B cell (primary cell): Measurements from ENCODE around the gene AP2B1. TPM values are rescaled to one million over a fixed set of nuclear protein-coding genes. Genes with fewer than 3 reads are reported as not detected.

Source experiments
- ATAC-seq: fragments of 200-7000 bp; cut with Tn5 transposase; one replicate; pipeline ENCODE4 v1.10.0; 2021; ENCODE audit warnings: low read depth, mild to moderate bottlenecking, moderate number of reproducible peaks, moderate library complexity
- CTCF ChIA-PET: fragments of 350-600 bp; sonication (Branson Sonifier 250); formaldehyde crosslinking; loops from one replicate; lab custom pipeline; 2021; ENCODE audit warnings: antibody characterized with exemption, inconsistent platforms; lab: Charles Lee
- POLR2A ChIA-PET: fragments of 350-600 bp; sonication (Branson Sonifier 250); formaldehyde crosslinking; loops from one replicate; lab custom pipeline; 2021; ENCODE audit warnings: antibody characterized with exemption; lab: Charles Lee
- DNase-seq: peaks from one replicate; pipeline ENCODE4 v3.0.0; 2013
- H2AFZ ChIP-seq: 2 replicates; pipeline ENCODE4 v1.6.1; 2012; ENCODE audit warnings: mild to moderate bottlenecking, low read depth, low read length; ENCODE audit not compliant: insufficient read depth, poor library complexity, severe bottlenecking
- H3K27ac ChIP-seq, 2 donors: 1 replicate in 1 of 2; 2 replicates in 1 of 2; pipeline ENCODE4 v1.5.1; 2012 to 2013; ENCODE audit warnings: low read length in 2 of 2, mild to moderate bottlenecking in 2 of 2, moderate library complexity in 1 of 2
- H3K27me3 ChIP-seq, 4 experiments: fragments of 200-600 bp in 1 of 4; sonication (generic) in 1 of 4; replicated peaks in 1 of 4; 1 replicate in 2 of 4; 2 replicates in 2 of 4; pipeline versions ENCODE4 v1.6.1 to v1.7.0; 2013 to 2016; ENCODE audit warnings: low read length in 3 of 4, mild to moderate bottlenecking in 2 of 4, mixed read lengths in 1 of 4, moderate library complexity in 1 of 4; ENCODE audit not compliant: insufficient read depth in 4 of 4, control insufficient read depth in 3 of 4; ENCODE audit errors: control extremely low read depth in 1 of 4
- H3K36me3 ChIP-seq, 2 experiments: replicated peaks in 1 of 2; 1 replicate in 1 of 2; 2 replicates in 1 of 2; pipeline versions ENCODE4 v1.6.1 to v1.7.1; 2013; ENCODE audit warnings: low read length in 1 of 2; ENCODE audit not compliant: insufficient read depth in 2 of 2, control insufficient read depth in 1 of 2; ENCODE audit errors: control extremely low read depth in 1 of 2, extremely low read depth in 1 of 2
- H3K4me1 ChIP-seq, 2 donors: fragments of 200-600 bp in 1 of 2; sonication (generic) in 1 of 2; 1 replicate in 1 of 2; 2 replicates in 1 of 2; pipeline versions ENCODE4 v1.5.1 to v1.6.1; 2013 to 2017; ENCODE audit warnings: low read length in 2 of 2; ENCODE audit not compliant: control insufficient read depth in 2 of 2, insufficient read depth in 2 of 2
- H3K4me2 ChIP-seq: replicated peaks from 2 replicates; pipeline ENCODE3; 2012; ENCODE audit warnings: mild to moderate bottlenecking, low read depth, low read length; ENCODE audit not compliant: poor library complexity, severe bottlenecking
- H3K4me3 ChIP-seq, 5 experiments: fragments of 200-600 bp in 1 of 5; sonication (generic) in 1 of 5; 1 replicate in 3 of 5; 2 replicates in 2 of 5; pipeline versions ENCODE4 v1.5.1 to v1.7.0; 2011 to 2016; ENCODE audit warnings: low read length in 4 of 5, mild to moderate bottlenecking in 4 of 5, low read depth in 2 of 5, control low read depth in 1 of 5, moderate library complexity in 1 of 5; ENCODE audit not compliant: insufficient read depth in 1 of 5; ENCODE audit errors: control extremely low read depth in 1 of 5, extremely low read depth in 1 of 5
- H3K79me2 ChIP-seq: fragments of 200-600 bp; sonication (generic); one replicate; pipeline ENCODE4 v1.6.0; 2016; ENCODE audit warnings: low read length; ENCODE audit not compliant: control insufficient read depth, insufficient read depth
- H3K9ac ChIP-seq: fragments of 200-600 bp; sonication (generic); 2 replicates; pipeline ENCODE4 v1.6.1; 2017; ENCODE audit warnings: mild to moderate bottlenecking, low read length, moderate library complexity
- H3K9me3 ChIP-seq, 3 donors: one replicate each; pipeline versions ENCODE4 v1.6.1 to v1.7.1; 2013; ENCODE audit warnings: low read length in 2 of 3; ENCODE audit not compliant: control insufficient read depth in 2 of 3, insufficient read depth in 1 of 3; ENCODE audit errors: control extremely low read depth in 1 of 3
- H4K20me1 ChIP-seq: 2 replicates; pipeline ENCODE4 v1.6.0; 2012; ENCODE audit warnings: mild to moderate bottlenecking, low read length; ENCODE audit not compliant: insufficient read depth, control insufficient read depth, poor library complexity, severe bottlenecking
- H3K27ac Mint-ChIP-seq: one replicate; pipeline ENCODE4 v1.8.0; 2021; ENCODE audit warnings: mixed read lengths
- H3K27me3 Mint-ChIP-seq: one replicate; pipeline ENCODE4 v1.8.0; 2021; ENCODE audit warnings: mixed read lengths
- H3K4me1 Mint-ChIP-seq: one replicate; pipeline ENCODE4 v1.8.0; 2021; ENCODE audit warnings: mixed read lengths
- H3K4me3 Mint-ChIP-seq: one replicate; pipeline ENCODE4 v1.8.0; 2021; ENCODE audit warnings: mixed read lengths
- H3K9me3 Mint-ChIP-seq: one replicate; pipeline ENCODE4 v1.8.0; 2022; ENCODE audit warnings: mixed read lengths; ENCODE audit not compliant: insufficient read depth
- EZH2 ChIP-seq: IDR thresholded peaks from 2 replicates; pipeline ENCODE4 v1.6.1; 2012; ENCODE audit warnings: borderline replicate concordance, low read depth, mild to moderate bottlenecking, moderate library complexity, low read length; ENCODE audit not compliant: insufficient read depth, poor library complexity, severe bottlenecking
- WGBS: methylation state at CpG from one replicate; pipeline ENCODE4 v1.1.5; 2013; ENCODE audit warnings: missing lambda C conversion rate; ENCODE audit not compliant: insufficient coverage; 5-methylcytosine and 5-hydroxymethylcytosine counted together
- intact Hi-C: fragments of 100-400 bp; cut with micrococcal nuclease; formaldehyde crosslinking; loops from one replicate; pipeline ENCODE4 v1.10.0; 2022
- polyA plus RNA-seq: library from polyadenylated mRNA; depleted of rRNA; stranded (reverse); fragments of >200 nt; gene quantifications from 2 replicates; pipeline ENCODE4 v1.2.3, GENCODE V29; 2012
- total RNA-seq, 2 donors: library from RNA; stranded (reverse); fragments of 120-200 nt in 1 of 2; gene quantifications; 1 replicate in 1 of 2; 2 replicates in 1 of 2; pipeline versions ENCODE4 v1.2.3 to v1.2.4, GENCODE V29; 2013 to 2022
- TF ChIP-seq, protein P1 (sequence below): fragments of 200-600 bp; IDR thresholded peaks from one replicate; pipeline ENCODE4 v1.8.0; 2022; ENCODE audit warnings: antibody characterized with exemption, mild to moderate bottlenecking

The AP2B1 gene
- total and polyA plus RNA-seq, 2 donors (not counting 1 experiment from before 2014, with no cell fraction given) = 33.1 to 123 TPM

DNA sequence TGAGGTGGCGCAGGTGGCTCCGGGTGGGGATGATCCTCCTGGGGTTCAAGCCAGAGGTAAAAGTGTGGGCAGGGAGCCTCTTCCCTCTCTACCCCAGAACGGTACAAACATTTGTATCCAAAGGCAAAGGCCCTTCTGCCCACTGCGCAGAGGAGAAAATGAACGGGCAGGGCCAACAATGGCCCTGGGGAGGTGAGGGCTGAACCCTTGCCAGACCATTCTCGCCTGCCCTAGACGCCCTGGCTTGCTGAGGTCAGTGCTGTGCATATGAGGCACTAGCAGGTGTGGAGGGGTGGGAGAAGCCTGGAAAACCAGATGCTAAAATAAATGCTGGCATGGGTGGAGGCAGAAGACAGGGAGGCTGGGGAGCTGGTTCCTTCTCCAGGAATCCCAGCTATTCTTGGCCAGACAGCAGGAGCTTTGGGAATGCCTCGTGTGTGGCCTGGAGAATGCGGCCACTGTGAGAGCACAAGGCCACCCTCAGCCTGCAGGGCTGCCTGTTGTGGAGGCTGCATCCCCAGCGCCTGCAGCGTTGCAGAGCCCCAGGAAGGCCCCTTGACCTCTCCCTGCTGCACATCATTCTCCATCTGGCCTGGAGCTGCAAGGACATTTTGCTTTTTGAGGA, 178.1 kb downstream of the AP2B1 start:
- H3K27me3 Mint-ChIP-seq = no peaks in the 10 kb centered on the region
- POLR2A ChIA-PET = interaction anchor here (1.0 to 1.7 kb wide), 3 partner anchors 37 to 44 kb away, joined by 3 to 33 read pairs (median 5); partner anchors contain the start of gene TAF15
- DNase-seq (no peak), ATAC-seq (no peak)
- no peaks in the 10 kb centered on the region for H3K79me2 ChIP-seq
- H3K4me2 ChIP-seq = peak overlapping the region; percentile 99
- H3K4me1 ChIP-seq = peaks cover 7 to 13% of the 10 kb centered on the region in 2 donors
- no peaks in the 10 kb centered on the region for H4K20me1 ChIP-seq
- 93% methylated on average over 8 of the region's 11 CpGs for WGBS
- TF ChIP-seq, protein P1, sequence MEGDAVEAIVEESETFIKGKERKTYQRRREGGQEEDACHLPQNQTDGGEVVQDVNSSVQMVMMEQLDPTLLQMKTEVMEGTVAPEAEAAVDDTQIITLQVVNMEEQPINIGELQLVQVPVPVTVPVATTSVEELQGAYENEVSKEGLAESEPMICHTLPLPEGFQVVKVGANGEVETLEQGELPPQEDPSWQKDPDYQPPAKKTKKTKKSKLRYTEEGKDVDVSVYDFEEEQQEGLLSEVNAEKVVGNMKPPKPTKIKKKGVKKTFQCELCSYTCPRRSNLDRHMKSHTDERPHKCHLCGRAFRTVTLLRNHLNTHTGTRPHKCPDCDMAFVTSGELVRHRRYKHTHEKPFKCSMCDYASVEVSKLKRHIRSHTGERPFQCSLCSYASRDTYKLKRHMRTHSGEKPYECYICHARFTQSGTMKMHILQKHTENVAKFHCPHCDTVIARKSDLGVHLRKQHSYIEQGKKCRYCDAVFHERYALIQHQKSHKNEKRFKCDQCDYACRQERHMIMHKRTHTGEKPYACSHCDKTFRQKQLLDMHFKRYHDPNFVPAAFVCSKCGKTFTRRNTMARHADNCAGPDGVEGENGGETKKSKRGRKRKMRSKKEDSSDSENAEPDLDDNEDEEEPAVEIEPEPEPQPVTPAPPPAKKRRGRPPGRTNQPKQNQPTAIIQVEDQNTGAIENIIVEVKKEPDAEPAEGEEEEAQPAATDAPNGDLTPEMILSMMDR = no peak
- no peak for TF ChIP-seq EZH2
- H3K9me3 ChIP-seq = peaks cover 0 to 2% (median 0%) of the 10 kb centered on the region in 3 donors
- no peak overlapping the region for H3K27ac ChIP-seq
- no peaks in the 10 kb centered on the region for H3K36me3 ChIP-seq
- H3K4me3 ChIP-seq = peak overlapping the region in 2 of 5 experiments; percentile 82 to 88
- H3K4me3 Mint-ChIP-seq = peak overlapping the region; percentile 94
- CTCF ChIA-PET = interaction anchor here (1.0 to 10.2 kb wide), 18 partner anchors 10 to 384 kb away, joined by 3 to 349 read pairs (median 10); partner anchors contain the start of genes MMP28, PEX12 and TAF15
- no peaks in the 10 kb centered on the region for H3K9me3 Mint-ChIP-seq
- H3K27ac Mint-ChIP-seq = peak overlapping the region; percentile 89
- H2AFZ ChIP-seq = peak overlapping the region; percentile 99
- H3K4me1 Mint-ChIP-seq = peaks cover 8% of the 10 kb centered on the region
- H3K9ac ChIP-seq = peak overlapping the region; percentile 85
- no peaks in the 10 kb centered on the region for H3K27me3 ChIP-seq
- intact Hi-C loops = loop anchor here (2.0 to 10.0 kb wide), 2 partner anchors 720 to 784 kb away; partner anchors contain the start of genes LIG3 and ZNHIT3
